SK-MEL-5 (cell line): ENCODE results near the gene PDIK1L. TPM values are rescaled to one million over a fixed set of nuclear protein-coding genes. Genes with fewer than 3 reads are reported as not detected.

ENCODE experiments used
- DNase-seq: peaks from one replicate; pipeline ENCODE4 v3.0.0-alpha.2; 2016; ENCODE audit warnings: low read depth, low spot score
- in situ Hi-C: cut with HindIII; loops from 2 replicates; pipeline ENCODE4 v1.10.0; 2016; ENCODE audit warnings: low sequenced_read_pairs, high pct_unique_total_duplicates, low pct_unique_long_range_greater_than_20kb
- total RNA-seq: library from RNA; depleted of rRNA; stranded (reverse); fragments of >200 nt; shearing (Covaris generic); gene quantifications from 2 replicates; pipeline ENCODE4 v1.2.3, GENCODE V29; 2014

Gene PDIK1L
- total RNA-seq, 1 experiment from 2014 or later: 6.4 TPM

GRCh38 chr1:26160527-26161414 lies 49.1 kb downstream of the PDIK1L start:
- no peak for DNase-seq

GRCh38 chr1:26161415-26162219 lies 50.0 kb downstream of the PDIK1L start:
- no peak for DNase-seq

More at GRCh38 chr1:26160527-26161414, 49.1 kb downstream of the PDIK1L start:
- in situ Hi-C loops: no loop called here

GRCh38 chr1:26162220-26162709 lies 50.6 kb downstream of the PDIK1L start:
- in situ Hi-C loops: no loop called here
- no peak for DNase-seq

More at GRCh38 chr1:26161415-26162219, 50.0 kb downstream of the PDIK1L start:
- in situ Hi-C loops: no loop called here

DNA sequence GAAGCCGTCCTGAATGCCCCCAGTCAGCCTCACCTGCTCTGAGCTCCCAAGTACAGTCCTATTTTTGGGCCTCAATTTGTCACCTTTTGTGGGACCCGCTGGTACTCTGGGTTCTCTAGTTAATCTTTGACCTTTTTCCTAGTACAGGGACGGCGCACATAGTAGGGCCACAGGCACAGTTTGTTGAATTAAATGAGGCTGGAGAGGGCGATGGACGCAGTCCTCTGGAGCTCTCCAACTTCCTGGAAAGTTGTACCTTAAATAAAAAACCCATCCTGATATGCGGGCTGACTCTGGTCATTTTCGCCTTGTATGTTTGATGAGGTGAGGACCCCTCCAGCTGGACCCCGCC lies 52.0 kb downstream of the PDIK1L start:
- in situ Hi-C loops: no loop called here
- DNase-seq: no peak

DNA sequence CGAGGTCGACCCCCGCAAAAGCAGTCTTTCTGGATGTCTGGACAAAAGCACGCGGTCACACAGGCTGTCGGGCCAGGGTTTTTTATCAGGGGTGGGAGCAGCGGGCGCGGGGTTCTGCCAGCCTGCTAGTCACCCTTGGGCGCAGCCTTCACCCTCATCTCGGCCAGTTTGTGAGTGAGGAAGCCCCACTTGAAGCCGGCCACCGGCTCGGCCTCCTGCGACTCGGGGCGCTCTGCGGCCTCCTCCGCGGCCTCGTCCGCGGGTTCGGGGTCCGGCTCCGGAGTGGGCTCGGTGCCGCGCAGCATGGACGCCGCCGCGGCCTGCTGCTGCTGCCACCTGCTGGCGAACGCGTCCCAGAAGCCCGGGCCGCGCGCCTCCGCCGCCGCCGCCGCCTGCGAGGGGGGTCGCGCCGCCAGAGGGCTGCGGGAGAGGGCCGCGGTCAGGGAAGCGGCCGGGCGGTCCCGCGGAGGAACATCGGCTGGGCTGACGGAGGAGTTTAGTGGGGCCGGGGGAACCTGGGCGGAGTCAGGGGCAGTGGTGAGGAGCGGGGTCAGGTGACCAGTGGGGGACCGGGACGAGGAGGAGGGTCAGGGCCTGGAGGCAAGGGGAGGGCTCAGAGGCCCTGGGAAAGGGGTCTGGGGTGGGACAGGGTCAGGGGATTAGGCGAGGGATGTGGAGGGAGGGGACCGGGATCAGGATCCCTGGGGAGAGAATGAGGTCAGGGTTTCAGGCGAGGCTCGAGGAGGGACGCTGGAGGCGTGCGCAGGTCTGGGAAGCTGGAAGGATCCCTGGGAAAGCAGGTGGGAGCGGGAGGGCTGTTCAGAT lies 52.6 kb downstream of the PDIK1L start:
- peak; percentile 24 for DNase-seq
- in situ Hi-C loops: no loop called here

- no peak for DNase-seq
Measured at GRCh38 chr1:26164861-26165842, 53.5 kb downstream of the PDIK1L start.

DNA sequence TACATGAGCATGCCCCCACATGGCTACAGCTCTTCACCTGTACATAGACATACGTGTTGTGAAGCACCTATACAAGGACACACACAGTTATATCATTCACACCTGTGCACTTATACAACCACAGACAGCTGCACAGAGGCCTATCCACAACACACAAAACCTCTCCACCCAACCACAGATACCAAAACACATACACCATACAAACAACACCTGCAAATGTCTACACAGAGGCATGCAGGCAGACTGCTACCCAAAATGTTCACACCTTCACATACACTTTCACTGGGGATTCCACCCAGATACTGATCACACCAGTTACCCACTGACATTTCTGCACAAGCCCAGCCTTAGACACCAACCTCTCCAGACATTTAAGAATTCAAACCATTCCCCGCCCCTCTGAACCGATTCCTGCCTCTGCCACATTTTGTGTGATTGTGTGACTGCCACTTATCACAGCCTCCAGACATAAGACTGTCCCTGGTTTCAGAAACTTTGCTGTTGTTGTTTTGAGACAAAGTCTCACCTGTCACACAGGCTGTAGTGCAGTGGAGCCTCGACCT lies 55.2 kb downstream of the PDIK1L start:
- in situ Hi-C loops: no loop called here
- DNase-seq: no peak

More at GRCh38 chr1:26164861-26165842, 53.5 kb downstream of the PDIK1L start:
- in situ Hi-C loops: no loop called here

- in situ Hi-C loops: no loop called here
- DNase-seq: no peak
Measured at GRCh38 chr1:26168410-26169197, 57.0 kb downstream of the PDIK1L start, which contains the start of gene C1orf232. TSS of gene C1orf232 (minus strand) at chr1:26168963. CDS start at chr1:26168499, 464 bp downstream.

- no peak for DNase-seq
- in situ Hi-C loops: no loop called here
Measured at GRCh38 chr1:26169198-26169554, 57.6 kb downstream of the PDIK1L start.

- in situ Hi-C loops: no loop called here
- peak; percentile 90 for DNase-seq
Measured at GRCh38 chr1:26169669-26170471, 58.2 kb downstream of the PDIK1L start, which contains the start of gene ZNF593. TSS of gene ZNF593 (plus strand) at chr1:26169908. CDS start at chr1:26169984, 76 bp downstream.

DNA sequence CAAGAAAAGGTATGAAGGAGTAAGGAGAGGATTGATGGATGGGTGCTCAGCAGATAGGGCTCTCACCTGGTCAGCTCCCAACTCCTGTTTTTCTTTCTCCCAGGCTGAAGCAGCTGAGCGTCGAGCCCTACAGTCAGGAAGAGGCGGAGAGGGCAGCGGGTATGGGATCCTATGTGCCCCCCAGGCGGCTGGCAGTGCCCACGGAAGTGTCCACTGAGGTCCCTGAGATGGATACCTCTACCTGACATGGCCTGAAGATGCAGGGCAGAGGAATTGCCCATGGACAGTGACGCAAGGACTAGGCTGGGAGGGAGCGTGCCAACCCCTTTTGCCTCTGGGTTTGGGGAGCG lies 58.8 kb downstream of the PDIK1L start:
- DNase-seq: no peak
- in situ Hi-C loops: no loop called here

GRCh38 chr1:26171084-26172072 lies 59.8 kb downstream of the PDIK1L start, which contains the start of gene ZNF593OS:
TSS of gene ZNF593OS (minus strand) at chr1:26171832. CDS start at chr1:26171661, 171 bp downstream.
- no peak for DNase-seq
- in situ Hi-C loops: no loop called here
